GF-D8 (cell line): ENCODE results near the gene ZNF484.
"Not testable (repeated sequence)": the region's sequence is repeated elsewhere in the genome, so short reads cannot be mapped to it uniquely, and the experiment has no call there.

ENCODE experiments used
- DNase-seq: peaks from one replicate; lab custom pipeline; 2025; lab: John Stamatoyannopoulos, UW

The ZNF484 gene

DNA sequence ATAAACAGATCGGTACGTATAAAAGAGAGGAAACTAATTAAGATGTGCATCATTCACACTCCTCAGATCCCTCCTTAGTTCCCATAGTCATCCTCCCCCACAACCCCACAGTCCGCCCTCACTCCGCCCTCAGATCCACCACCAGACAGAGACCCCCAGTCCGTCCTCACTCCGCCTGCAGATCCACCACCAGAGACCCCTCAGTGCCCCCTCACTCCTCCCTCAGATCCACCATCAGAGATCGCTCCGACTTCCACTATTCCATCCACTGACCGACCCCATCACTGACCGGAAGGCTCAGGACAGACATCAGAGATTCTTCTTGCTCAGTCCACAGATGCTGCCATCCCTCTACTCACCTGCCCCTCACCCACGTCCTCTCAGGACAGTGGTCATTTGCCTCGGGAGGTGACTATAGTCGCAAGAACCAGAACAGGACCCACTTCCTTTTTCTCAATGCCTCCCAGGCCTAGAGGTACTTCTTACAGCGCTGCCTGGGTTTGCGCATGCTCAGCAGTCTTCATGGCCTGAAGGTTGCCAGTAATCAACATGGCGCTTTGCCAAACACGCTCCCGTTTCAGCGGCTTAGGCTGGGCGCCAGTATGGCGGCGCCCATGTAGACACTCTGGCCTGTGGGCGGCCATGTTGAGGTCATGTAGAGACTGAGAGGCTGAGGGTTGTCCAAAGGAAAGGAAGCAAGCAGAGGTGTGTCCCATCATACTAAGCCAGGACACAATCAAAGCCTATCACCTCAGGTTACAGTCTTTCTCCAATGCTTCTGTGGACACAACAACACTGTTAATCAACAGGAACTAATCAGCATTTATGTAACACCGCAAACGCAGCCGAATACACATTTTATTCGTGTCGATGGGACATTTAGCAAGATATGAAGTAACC lies at the start of gene ZNF484:
Gene ZNF484 (minus strand): TSS at position 508 of the 900 bp plus-strand sequence. CDS start 3,009 bp downstream, outside the sequence.
- peak; percentile 96 for DNase-seq

DNA sequence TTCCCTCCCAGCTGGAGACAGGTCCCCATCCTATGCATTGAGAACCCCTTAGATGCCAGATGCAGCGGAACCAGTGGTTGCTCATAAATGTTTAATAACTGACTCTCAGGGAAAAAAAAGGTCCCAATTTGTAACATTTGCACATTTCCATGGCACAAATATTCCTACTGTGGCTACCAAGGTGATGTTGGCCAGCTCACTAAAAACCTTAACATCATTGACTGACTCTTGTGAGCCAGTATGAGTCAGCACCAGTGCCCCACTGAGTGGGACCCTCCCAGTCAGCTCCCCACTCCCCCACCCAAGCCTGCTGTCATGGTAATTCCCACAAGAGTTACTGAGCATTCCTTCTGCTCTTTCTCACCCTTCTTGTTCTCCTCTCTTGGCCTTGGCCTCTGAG lies 42.6 kb upstream of the ZNF484 start:
- no peak for DNase-seq

DNA sequence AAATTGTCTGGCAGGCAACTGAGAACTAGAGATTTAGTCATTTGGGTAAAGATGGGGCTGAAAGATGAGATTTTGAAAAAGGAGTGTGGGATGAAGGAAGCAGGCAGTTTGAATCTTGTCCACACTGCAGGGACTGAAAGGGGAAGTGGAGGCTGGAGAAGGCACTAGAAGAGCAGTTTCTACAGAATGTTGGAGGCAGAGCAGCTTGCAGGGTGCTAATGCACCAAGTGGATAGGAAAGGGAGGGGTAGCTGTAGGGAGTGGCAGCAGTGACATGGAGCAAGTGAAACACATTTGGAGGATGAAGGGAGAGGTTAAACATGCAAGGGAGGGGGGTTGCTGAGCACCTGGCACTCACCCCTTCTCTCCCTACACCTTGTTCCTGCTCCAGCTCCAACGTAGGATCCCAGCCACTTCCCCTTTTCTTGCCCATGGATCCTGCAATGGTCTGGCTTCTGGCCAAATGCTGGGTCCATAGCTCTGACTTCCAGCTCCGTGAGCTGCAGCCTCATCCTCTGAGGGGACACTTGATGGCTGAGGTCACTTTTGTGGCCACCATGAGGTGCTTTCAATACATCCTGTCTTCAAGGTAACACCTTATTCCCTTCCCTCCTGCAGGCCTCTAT lies 39.5 kb upstream of the ZNF484 start:
- DNase-seq, result no peak

DNA sequence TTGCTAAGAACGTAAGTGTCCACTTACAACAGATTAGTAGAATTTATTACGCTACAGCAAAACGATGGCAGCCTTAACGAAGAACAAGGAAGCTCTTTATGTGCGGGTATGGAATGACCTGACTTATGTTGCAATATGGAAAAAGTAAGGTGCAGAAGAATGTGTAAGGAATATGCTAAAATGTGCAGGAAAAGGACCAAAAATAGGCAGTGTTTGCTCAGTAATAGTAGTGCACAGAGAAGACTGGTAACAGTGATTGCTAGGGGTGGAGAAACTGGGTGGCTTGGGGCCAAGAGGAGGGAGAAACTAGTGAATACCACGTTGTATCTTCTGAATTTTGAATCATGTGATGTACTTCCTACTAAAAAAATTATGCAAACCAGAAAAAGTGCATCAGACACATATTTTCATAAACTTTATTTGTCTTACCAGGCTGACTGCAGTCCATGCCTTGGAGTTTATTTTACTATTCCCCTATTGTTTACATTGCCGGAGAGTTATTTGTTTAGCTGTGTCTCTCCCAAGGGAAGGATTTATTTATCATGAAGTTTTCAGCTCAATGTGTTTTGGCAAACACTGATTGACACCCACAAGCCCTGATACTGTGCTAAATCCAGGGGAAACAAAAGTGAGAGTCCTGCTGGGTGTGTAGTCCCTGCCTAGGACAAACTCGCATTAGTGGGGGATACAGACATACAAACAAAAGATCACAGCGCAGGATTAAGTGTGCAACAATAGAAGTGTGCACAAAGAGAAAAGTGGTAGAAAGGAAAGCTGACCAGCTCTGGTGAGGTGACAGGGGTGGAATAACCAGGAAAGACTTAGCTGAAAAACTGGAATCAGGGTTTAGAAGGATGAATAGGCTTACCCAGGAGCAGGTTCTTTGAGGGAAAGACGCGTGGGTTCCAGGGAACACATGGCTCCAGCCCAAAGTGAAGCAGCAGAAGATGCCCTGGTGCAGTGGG lies 34.0 kb upstream of the ZNF484 start:
- no peak for DNase-seq

DNA sequence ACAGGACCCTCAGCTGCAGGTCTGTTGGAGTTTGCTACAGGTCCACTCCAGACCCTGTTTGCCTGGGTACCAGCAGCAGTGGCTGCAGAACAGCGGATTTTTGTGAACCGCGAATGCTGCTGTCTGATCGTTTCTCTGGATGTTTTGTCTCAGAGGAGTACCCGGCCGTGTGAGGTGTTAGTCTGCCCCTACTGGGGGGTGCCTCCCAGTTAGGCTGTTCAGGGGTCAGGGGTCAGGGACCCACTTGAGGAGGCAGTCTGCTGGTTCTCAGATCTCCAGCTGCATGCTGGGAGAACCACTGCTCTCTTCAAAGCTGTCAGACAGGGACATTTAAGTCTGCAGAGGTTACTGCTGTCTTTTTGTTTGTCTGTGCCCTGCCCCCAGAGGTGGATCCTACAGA lies 27.3 kb upstream of the ZNF484 start:
- not testable (repeated sequence) for DNase-seq

DNA sequence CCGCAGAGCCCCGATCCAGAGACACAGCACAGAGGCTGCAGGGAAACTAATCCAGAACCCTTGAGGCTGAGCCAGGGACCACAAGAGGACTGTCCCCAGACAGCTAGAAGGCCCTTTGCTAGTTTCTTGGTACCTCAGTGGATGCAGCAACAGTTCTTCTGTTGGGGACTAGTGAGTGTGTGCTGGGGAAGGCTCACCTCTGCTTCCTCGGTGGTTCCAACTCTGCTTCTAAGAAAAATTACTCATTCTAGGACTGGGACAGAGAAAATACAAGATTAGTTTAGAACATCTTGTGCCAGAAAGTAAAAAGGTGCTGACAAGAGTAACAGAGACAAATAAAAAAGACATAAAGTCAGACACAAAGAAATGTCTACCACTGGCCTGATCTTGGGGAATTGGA lies 19.5 kb upstream of the ZNF484 start:
- DNase-seq, result no peak

GRCh38 chr9:92895812-92896436 lies 18.1 kb upstream of the ZNF484 start:
- DNase-seq, result no peak

- no peak for DNase-seq
Observed at GRCh38 chr9:92894711-92895362, 17.0 kb upstream of the ZNF484 start.

- DNase-seq, result not testable (repeated sequence)
Observed at GRCh38 chr9:92893916-92894610, 16.2 kb upstream of the ZNF484 start.

DNA sequence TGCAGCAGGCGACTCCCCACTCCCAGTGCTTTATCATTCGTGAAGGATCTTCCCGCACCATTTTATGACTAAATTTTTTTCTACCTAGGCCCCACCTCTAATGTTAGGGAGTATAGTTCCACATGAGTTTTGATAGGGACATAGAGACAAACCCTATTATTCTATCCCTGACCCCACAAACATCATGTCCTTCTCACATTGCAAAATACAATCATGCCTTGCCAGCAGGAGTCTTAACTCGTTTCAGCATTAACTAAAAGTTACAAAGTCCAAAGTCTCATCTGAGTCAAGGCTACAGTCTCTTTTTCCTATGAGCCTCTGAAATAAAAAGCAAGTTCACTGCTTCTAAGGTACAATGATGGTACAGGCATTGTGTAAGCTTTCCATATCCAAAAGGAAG lies 14.4 kb upstream of the ZNF484 start:
- not testable (repeated sequence) for DNase-seq

- DNase-seq, result no peak
Observed at GRCh38 chr9:92890761-92891160, 12.9 kb upstream of the ZNF484 start.

DNA sequence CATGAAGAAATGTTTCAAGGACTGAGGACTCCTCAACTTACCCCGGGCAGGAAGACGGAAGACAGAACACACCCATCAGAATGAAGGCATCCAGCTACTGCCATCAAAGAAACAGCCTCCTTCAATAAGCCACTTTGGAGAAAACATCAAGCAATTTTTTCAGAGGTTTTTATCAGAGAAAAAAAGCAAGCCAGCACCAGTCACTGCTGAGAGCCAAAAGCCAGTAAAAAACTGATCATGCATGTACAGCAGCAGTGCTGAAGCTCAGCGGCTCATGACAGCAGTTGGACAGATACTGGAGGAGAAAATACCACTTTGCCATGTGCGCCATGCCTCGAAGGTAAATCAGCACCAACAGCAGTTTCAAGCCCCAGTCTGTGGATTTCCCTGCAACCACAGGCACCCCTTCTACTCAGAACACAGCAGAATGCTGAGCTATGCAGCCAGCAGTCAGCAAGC lies 10.1 kb upstream of the ZNF484 start:
- DNase-seq, result no peak

DNA sequence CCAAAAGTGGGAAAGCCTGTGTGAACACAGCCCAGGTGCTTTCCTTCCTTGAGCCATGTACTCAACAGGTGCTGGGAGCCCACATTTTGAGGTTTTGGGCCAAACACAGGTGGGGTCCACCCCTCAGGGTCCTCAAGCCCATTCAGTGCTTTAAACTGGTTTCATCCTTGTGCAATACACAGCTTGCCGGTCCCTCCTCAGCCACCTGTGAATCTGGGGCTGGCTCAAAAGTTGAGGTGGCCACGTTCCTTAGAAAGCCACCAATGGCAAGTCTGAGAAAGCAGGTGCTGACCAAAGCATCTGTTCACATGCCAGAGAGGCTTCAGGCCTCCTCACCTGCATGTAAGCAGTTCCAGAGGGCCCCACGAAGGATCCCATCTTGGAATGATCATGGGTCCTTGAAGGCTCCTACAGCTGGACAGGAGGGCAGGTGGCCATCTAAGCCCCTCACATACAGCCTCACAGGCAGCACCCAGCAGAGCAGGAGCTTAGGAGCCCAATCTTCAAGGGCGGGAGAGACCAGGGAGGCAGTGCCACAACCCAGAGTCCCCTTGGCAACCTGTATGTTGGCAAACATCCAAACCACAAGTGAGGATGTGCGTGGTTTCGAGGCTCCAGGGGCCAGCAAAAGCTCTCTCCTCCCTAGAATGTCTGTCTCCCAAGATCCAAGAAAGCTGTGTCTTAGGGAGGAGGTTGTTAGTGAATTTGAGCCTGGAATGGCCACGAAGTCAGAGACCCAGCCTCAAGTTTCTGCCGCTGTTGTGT lies 9.2 kb upstream of the ZNF484 start:
- DNase-seq, result not testable (repeated sequence)

DNA sequence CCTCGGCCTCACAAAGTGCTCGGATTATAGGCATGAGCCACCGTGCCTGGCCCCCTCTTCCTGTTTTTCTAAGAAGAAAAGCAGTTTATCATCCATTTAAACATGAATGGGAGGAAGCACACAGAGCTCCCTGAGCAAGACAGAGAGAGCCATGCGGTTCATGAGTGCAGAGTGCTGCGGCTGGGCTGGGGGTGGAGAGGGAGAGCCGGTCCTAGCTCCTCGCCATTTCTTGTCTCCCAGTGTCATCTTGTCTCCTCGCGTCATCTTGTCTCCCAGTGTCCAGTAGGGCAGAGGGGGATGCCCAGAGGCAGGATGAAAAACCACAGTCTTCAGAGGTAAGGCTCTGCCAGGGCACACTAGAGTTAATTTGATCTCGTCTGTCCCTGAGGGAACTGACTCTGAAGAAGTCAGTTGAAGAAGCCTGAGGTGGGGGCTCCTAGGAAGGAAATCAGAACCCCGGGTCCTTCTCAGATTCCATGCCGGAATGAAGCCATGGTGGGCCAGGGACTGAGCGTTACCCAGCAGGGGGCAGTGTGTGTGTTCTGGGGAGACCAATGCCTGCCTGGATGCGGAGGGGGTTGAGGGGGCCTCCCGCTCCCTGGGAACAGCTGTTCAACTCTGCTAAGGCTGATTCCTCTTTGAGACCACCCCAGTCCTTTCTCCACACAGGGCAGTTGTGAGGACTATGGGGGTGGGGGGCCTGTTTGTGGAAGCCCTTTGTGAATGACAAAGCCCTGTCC lies 6.0 kb upstream of the ZNF484 start:
- DNase-seq, result not testable (repeated sequence)

DNA sequence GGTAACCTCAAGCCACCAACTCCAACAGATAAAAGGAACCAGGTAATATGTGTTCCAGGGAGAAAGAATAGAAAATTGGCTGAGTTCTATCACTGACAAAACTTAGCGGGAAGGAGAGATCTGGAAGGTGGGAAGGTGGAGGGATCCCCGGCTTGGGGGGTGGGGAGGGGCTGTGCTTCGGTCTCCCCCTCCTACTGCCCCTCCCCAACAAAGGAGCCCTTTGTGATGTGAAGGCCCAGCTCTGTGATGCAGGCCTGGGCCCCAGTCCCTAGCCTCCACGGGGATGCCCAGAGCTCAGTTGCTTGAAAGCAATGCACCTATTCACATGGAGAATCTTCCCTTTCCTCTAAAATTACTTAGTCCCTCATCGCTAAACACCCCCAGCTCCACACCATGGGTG lies 4.4 kb upstream of the ZNF484 start:
- no peak for DNase-seq

- DNase-seq, result no peak
Observed at GRCh38 chr9:92875373-92875772, 2.5 kb downstream of the ZNF484 start.

GRCh38 chr9:92870289-92870688 lies 7.5 kb downstream of the ZNF484 start:
- no peak for DNase-seq

- DNase-seq, result not testable (repeated sequence)
Observed at GRCh38 chr9:92866600-92866999, 11.2 kb downstream of the ZNF484 start.

- no peak for DNase-seq
Observed at GRCh38 chr9:92864152-92864551, 13.7 kb downstream of the ZNF484 start.
